ENCODE data around the gene ZNF276.
"Not testable (repeated sequence)": the region's sequence is repeated elsewhere in the genome, so short reads cannot be mapped to it uniquely, and the experiment has no call there.

Gene ZNF276

DNA sequence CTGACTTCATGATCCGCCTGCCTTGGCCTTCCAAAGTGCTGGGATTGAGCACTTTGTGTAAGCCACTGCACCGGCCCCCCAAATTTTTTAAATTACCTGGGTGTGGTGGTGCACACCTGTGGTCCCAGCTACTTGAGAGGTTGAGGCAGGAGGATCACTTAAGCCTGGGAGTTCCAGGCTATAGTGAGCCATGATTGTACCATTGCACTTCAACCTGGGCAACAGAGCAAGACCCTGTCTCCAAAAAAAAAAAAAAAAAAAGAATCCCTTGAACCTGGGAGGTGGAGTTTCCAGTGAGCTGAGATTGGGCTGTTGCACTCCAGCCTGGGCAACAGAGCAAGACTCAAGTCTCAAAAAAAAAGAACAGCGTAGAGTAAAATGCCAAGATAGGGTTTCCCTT is 15.2 kb downstream of the ZNF276 start:
- no peak for DNase-seq (ENCODE audit: low read depth)

DNA sequence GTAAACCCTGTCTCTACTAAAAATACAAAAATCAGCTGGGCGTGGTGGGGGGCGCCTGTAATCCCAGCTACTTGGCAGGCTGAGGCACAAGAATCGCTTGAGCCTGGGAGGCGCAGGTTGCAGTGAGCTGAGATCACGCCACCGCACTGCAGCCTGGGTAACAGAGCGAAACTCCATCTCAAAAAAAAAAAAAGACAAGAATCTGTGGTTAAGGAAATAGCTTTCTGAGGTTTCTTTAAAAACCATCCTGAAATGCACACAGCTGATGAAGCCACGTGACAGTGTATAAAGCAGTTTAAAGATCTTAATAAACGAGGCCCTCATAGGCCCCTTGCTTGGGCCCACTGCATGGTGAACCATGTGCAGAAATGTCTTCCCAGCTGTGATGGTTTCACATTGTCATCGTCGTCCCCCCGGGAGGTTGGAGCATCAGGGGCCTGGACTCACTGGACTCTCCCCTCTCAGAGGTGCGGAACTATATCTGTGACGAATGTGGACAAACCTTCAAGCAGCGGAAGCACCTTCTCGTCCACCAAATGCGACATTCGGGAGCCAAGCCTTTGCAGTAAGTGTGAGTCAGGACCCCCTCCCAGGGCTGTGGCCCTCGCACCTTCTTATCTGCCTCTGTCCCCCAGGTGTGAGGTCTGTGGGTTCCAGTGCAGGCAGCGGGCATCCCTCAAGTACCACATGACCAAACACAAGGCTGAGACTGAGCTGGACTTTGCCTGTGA is 16.2 kb downstream of the ZNF276 start:
- DNase-seq (ENCODE audit: low read depth), result no peak

DNA sequence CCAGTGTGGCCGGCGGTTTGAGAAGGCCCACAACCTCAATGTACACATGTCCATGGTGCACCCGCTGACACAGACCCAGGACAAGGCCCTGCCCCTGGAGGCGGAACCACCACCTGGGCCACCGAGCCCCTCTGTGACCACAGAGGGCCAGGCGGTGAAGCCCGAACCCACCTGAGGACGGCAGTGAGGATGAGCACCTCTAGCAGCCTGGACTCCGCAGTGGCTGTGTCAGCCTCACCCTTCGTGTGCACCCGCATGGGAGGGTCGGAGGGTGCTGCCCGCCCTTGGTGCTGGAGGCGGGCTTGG is 16.7 kb downstream of the ZNF276 start:
- DNase-seq (ENCODE audit: low read depth), result no peak

DNA sequence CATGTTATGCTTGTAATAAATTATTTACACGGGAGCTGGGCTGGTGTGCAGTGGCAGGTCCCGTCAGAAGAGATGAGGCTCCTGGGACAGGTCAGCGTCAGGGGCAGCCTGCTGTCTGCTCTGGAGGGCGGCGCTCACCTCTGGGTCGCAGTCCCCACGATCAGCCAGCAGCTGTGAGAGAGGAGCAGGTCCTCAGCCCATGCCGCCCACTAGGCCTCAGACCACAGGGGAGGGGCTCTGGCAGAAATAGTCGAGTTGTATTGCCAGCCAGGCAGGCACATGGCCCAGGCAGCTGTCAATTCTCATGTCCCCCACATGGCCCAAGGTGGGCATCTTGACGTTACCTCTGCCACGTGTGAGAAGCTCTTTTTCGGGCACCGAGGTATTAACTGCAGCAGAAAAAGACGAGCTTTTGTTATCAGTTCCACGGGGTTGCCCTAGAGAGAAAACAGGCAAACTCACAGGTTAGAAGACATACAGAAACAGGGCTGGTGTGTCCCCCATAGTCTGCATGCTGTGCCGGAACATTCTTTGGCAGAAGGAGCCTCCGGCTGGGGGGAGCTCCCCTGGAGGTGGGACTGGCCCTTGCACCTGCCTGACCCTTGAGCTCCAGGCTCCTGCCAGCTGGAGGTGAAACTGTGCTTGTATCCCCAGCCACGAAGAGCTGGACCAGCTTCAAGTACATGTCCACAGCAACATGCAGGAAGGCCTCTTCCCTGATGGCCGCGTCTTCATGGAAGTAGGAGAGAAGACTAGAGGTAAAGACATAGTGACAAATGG is 17.4 kb downstream of the ZNF276 start:
- no peak for DNase-seq (ENCODE audit: low read depth)

DNA sequence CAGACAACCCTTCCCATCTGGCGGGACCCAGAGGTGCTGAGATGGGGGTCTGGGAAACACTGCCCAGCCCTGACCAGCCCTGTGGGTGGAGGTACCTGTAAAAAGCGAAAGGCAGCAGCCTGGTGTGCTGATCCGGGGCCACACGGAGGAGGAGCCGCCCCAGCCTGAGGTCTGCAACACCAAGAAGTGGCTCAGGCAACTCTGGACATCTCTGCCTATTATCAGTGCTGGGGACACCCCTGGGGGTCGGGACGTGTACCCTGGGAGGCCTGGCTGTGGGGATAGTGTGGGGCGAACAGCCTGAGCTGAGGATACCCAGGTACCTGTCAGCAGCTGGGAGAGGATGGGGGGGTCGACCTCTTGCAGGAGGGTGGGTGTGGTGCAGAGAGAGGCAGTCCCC is 18.0 kb downstream of the ZNF276 start:
- DNase-seq (ENCODE audit: low read depth), result no peak

DNA sequence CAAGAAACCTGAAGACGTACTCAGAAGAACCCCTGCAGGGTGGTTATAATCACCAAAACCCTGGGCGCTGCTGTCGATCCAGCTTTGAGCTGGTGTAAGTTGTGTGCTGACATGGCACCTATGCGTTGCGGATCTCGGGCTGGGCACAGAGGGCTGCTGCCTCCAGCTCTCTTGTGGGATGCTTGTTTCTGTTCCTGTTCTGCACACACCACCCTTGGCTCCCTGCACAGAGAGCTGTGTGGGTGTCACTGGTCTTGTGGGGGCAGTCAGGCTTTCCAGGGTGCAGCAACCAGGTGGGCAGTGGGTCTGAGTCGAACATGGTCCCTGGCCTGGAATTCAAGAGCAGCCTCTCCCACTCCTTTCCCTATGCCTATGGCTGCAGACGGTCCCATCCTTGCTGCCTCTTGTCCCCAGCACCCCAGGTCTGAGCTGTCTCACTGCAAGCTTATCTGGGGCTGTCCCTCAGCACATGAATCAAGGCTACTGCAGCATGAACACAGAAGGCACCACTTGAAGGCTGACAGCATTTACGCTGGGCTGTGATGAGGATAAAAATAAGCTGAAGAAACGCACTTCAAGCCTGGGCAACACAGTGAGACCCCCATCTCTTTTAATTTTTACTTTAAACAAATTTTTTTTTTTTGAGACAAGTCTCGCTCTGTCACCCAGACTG is 20.1 kb downstream of the ZNF276 start:
- DNase-seq (ENCODE audit: low read depth), result no peak

DNA sequence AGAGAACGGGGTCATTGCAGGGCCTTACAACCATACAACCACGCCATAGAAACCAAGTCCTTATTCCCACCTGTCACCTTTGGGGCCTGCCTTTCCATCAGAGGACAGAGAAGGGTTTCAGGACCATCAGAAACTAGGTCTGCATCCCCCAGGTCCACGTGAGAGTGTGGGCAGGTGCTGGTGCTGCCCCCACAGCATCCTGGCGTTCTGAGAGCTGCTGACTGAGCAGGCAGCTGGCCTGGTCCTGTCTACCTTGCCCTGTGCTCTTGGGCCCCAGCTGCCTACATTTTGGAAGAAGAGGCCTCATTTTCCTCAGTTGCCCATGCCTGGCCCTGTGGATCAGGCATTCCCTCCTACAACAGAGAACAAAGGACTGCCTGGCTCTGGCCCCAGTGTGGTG is 21.6 kb downstream of the ZNF276 start:
- DNase-seq (ENCODE audit: low read depth), result no peak

DNA sequence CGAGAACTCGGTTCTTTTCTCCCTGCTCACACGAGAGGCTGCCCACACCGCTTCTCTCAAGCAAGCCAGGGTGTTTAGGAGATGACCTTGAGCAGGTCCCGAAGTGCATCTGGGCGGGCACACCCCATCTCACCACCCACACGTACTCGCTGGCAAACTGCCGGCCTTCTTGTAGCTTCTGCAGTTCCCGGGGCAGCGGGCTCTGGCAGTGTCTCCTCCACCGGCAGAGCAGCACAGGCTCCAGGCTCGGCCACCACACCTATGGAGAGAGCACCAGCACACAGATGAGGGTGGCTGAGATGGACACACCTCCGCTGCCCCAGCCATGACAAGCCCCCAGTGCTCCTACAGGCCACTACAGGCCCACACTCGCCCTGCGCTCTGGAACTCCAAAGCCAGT is 23.5 kb downstream of the ZNF276 start:
- no peak for DNase-seq (ENCODE audit: low read depth)

DNA sequence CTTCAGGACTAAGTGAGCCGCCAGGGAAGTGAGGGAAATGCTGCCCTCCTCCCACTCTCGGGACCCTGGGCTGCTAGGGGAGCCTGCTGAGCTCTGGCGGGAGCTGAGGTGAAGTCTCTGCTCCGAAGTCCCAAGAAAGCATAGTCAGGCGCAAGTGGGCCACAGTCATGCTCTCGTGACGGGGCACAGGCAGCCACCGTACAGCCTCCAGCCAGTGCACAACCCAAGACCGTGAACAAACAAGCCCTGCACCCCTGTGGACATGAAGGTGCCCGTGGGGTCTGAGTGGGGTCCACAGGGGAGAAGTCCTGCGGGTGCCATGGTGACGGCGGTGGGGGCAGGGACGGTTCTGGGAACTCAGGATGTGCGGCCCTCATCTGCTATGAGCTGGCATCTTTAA is 24.7 kb downstream of the ZNF276 start:
- DNase-seq (ENCODE audit: low read depth), result no peak

DNA sequence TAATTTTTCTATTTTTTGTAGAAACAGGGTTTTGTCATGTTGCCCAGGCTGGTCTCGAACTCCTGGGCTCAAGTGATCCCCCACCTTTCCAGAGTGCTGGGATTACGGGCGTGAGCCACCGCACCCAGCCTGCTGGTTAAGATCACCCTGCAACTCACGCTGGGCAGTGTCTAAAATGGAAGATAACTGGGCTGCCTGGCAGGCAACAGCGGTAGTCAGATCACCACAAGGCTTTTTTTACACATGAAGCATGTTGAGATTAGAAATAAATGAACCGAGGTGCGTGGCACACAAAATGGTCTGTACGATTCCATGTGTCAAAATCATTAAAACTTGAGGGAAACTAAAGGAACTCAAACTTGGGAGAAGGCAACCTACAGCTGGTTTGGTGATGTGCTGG is 26.7 kb downstream of the ZNF276 start:
- DNase-seq (ENCODE audit: low read depth), result no peak

DNA sequence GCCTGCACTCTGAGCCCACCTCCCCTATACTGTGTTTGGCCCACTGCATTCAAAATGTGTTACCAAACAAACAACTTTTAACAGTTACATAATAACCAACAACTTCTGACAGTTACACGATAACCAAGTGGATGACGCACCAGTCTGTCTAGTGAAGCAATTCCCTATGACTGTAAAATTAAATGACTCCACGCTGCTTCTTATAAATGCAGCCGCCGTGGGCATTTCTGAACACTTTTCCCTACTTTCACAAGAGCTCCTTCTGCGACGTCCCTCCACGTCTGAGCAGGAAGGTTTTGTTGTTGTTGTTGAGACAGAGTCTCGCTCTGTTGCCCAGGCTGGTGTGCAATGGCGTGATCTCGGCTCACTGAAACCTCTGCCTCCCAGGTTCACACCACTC is 27.6 kb downstream of the ZNF276 start:
- no peak for DNase-seq (ENCODE audit: low read depth)

DNA sequence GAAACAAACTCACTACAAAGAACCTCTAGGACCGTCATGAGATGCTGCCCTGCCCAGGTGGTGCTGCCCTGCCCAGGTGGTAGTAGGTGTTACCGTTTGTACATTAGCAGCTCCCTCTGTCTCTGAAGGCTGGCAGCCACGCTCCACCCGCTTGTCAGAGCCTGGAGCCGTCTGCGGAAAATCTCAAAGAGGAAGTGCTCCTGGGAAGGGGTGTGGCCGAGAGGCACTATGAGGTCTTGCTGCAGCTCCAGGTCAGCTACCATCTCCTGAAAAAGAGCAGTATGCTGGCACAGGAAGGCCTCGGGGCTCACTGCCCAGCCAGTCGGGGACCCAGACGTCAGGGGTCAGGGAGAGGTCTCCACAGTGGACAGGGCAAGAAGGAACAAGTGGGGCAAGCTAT is 28.3 kb downstream of the ZNF276 start:
- DNase-seq (ENCODE audit: low read depth), result no peak

DNA sequence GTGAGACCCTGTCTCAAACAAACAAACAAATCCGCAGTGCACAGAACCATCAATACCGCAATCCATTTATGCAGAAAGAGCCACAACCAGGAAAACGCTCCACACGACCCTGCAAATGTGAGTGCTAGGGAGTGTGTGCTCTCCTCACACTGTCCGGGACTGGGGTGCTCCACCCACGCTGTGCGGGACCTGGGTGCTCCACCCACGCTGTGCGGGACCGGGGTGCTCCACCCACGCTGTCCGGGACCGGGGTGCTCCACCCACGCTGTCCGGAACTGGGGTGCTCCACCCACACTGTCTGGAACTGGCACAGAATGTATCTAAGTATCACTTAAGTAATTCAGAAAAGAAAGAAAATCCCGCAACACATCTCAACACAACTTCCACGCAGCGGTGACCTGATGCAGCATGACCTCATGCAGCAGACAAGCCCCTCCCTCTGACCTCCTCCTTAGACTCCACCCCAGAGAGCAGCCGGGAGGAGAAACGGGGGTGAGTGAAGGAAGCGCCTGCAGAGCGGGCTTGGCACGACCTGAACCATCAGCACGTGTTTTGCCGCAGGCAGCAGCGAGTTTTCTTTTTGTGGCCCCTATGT is 38.5 kb downstream of the ZNF276 start:
- DNase-seq (ENCODE audit: low read depth), result no peak

DNA sequence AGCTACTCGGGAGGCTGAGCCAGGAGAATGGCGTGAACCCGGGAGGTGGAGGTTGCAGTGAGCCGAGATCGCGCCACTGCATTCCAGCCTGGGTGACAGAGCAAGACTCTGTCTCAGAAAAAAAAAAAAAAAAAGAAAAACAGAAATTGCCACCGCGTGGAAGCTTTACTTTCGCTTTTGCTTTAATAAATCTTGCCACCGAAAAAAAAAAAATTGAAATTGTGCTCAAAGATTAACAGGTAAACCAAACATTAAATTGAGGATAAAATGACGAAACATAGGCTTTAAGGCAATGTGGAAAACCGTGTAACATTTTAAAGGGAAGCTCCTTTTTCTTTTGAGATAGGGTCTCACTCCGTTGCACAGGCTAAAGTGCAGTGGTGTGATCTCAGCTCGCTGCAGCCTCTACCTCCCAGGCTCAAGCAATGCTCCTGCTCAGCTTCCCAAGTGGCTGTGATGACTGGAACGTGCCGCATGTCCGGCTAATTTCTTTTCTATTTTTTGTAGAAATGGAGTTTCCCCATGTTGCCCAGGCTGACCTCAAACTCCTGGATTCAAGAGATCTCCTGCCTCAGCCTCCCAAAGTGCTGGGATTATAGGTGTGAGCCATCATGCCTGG is 40.1 kb downstream of the ZNF276 start:
- no peak for DNase-seq (ENCODE audit: low read depth)

DNA sequence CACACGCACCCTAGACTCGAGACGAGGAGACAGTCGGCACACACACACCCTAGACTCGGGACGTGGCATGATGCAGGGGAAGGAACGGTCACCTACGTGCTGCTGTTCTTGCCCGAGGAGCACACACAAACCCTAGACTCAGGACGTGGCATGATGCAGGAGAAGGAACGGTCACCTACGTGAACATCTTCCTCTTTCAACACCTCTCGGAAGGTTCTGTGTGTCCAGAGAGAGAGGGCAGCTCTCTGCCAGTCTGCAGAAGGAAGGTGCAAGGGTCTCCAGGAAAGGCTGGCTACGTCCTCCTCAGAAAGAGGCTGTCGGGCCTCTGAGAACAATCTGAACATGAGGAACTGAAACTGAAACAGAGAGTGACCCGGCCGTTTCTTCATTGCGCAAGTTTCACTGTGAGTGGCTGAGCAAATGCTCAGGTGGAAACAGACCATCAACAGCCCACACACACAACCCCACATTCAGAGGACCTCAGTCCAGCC is 43.4 kb downstream of the ZNF276 start:
- DNase-seq (ENCODE audit: low read depth), result peak; percentile 65

DNA sequence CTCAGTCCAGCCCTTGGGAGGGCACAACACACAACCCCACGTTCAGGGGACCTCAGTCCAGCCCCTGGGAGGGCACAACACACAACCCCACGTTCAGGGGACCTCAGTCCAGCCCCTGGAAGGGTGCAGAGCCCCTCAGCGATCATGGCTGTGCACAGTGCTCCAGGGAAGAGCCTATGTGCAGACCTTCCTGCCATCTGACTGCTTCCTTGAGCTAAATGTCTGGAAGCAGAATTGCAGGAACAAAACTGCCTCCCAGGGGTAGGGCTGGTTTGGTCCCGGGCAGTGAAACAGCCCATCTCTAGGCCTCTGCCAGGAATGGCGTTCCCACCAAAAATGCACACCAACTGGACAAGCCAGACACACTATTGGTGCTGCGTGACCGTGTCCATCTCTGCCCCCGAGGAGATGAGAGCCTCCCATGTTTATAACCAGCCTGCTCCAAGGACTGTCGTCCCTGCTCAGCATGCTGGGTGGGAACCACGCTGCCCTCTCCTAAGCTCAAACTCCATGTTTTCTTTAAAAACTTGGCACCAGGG is 44.0 kb downstream of the ZNF276 start:
- no peak for DNase-seq (ENCODE audit: low read depth)

DNA sequence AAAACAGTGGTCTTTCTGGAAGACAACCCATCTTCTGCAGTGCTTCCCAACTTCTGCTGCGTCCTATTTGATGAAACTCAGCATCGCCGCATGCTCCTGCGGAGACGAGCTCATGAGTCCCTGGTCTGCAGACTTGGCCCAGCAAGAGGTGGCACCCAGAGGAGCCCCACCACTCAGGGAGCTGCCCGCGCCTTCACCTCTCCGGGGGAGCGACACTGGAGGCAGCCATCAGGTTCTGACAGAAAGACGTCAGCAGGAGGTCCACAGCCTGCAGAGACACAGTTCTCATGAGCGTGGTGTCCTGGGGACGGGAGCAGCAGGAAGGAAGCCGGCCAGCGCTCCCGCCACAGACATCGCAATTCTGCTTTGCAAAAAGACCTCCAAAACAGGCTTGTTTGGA is 49.0 kb downstream of the ZNF276 start:
- DNase-seq (ENCODE audit: low read depth), result no peak

DNA sequence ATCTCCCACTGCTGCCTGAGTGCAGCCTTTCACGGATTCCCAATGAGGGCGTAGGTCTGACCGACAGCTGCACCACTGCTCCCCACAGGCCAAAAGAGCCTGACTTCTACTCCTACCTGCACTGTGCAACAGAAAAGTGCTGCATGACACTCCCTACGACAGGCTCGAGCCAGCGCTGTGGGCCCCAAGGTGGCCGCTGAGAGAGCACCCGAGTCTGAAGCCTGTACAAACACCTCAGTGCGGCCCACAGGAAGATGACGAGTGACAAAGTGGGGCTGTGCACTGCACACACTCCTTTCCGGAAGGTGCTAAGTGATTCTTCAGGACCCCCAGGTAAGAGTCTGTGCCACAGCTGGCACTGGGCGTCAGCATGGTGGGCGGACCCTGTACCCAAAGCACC is 53.9 kb downstream of the ZNF276 start:
- DNase-seq (ENCODE audit: low read depth), result no peak

DNA sequence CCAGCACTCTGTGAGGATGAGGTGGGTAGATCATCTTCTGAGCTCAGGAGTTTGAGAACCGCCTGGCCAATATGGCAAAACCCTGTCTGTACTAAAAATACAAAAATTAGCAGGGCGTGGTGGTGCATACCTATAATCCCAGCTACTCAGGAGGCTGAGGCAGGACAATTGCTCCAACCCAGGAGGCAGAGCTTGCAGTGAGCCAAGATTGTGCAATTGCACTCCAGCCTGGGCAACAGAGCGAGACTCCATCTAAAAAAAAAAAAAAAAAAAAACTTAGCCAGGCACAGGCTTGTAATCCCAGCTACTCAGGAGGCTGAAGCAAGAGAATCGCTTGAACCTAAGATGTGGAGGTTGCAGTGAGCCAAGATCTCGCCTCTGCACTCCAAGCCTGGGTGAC is 56.9 kb downstream of the ZNF276 start:
- not testable (repeated sequence) for DNase-seq (ENCODE audit: low read depth)

DNA sequence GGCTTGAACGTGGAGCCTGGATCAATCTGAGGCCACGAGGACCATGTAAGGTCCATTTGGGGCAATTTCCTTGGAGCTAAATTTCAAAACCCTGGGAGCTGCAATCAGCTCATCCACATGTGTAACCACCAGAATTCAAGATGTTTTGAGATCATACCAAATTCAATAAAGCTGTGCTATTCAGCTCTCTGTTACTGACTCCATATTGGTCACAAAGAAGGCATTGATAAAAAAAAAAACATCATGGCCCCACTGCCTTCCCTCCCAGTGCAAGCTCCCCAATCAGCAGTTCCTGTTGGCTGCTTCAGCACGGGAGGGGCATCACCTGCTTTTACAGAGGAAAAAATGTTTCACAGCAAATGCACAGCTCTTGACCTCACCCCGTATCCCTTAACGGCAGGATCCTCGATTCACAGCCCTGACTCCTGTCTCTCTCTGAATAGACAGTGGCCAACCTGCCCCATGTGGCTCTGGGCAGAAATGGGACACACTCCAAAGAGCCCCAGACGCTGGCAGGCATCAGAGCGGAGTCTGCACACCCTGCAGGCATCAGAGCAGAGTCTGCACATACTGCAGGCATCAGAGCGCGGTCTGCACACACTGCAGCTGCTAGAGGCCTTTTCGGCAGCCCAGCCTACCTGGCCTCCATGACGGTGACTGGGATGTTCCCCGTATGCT is 58.0 kb downstream of the ZNF276 start:
- no peak for DNase-seq (ENCODE audit: low read depth)

DNA sequence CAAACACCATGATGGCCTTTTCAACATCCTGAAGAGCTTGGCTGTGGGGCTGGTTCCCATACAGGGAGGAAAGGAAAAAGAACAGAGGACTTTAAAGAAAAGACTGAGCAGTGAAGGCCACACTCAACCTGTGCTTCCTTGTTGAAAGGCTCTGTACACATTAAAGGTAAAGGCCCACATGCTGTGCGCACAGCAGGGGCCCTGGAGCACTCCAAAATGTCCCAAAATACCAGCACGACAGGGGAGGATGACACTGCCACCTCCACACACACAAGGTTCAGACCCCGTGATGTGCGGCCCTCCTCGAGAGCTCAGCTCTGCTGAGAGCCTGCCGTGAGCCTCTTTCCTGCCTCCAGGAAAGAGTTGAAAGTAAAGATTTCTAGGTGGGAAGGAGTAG is 58.6 kb downstream of the ZNF276 start:
- no peak for DNase-seq (ENCODE audit: low read depth)

DNA sequence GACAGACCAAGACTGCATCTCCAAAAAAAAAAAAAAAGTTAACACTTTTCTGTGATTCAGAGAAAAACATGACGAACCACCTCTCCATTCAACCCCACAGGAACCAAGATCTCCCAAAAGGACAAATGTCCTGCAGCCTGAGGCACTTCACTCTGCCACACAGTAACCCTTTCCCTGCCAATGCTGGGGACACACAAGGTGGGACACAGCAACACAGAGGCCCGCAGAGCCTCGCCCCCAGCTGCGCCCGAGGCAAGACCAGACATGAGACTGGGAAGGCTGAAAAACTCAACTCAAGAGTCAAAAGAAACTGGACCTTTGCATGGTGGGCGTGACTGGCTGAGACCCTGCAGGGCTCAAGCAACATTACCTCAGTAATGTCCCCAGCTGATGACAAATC is 61.2 kb downstream of the ZNF276 start:
- DNase-seq (ENCODE audit: low read depth), result no peak

All from iris pigment epithelial cell (primary cell).